Coronary artery (tissue), 2 donors: ENCODE results near the gene STARD9.

Source experiments
- DNase-seq: peaks from one replicate; pipeline ENCODE4 v3.0.0-alpha.2; 2017; ENCODE audit warnings: low spot score
- H3K27ac ChIP-seq, 2 donors: fragments of 200-600 bp; sonication (generic); one replicate each; pipeline ENCODE4 v1.5.1; 2016 to 2019
- H3K4me3 ChIP-seq: fragments of 200-600 bp; sonication (generic); 2 replicates; pipeline ENCODE4 v1.5.1; 2016; ENCODE audit warnings: mild to moderate bottlenecking, moderate library complexity
- TF ChIP-seq, protein P1 (sequence below): fragments of 200-600 bp; sonication (generic); IDR thresholded peaks from one replicate; pipeline ENCODE4 v1.5.1; 2019; ENCODE audit warnings: antibody characterized with exemption

STARD9 gene

DNA sequence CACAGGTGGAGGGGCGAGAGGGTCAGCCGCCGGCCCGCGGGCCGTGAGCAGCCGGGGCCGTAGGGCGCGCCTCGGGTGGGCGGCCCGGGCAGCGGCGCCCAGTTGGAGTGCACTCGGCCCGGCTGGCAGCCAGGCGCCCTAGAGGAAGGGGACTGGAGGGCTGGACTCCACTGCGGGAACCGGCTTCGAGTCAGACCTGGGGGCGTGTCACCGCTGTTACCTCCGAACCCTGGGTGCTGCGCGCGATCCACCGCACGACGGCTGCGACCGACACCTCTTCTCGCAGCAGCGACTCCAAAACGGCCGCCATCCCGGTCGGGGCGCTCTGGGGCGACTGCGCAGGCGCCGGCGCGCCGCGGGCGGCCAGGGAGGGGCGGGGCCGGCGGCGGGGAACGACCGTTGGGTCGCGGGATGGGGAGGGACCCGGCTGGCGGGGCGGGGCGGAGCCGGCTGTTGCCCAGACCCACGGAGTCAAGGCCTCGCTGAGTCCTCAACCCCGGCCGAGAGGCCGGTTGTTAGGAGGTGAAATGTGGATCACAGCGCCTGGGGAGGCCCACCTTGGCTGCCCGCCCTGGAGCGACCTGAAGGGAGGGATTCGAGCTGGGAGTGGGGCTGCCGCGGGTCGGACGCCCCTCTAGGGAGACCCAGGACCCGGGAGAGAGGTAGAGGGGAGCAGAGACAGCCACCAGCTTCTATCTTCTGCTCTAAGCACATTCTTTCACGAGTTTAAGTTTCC lies 161.6 kb downstream of the STARD9 start, which contains the start of gene CDAN1:
TSS of gene CDAN1 (minus strand) at position 336 of the 736 bp plus-strand sequence. CDS start at position 310, 26 bp downstream.
- DNase-seq: peak; percentile 92
- H3K27ac ChIP-seq: peak within 1 kb of the TSS; percentile 78 to 88
- TF ChIP-seq, protein P1, sequence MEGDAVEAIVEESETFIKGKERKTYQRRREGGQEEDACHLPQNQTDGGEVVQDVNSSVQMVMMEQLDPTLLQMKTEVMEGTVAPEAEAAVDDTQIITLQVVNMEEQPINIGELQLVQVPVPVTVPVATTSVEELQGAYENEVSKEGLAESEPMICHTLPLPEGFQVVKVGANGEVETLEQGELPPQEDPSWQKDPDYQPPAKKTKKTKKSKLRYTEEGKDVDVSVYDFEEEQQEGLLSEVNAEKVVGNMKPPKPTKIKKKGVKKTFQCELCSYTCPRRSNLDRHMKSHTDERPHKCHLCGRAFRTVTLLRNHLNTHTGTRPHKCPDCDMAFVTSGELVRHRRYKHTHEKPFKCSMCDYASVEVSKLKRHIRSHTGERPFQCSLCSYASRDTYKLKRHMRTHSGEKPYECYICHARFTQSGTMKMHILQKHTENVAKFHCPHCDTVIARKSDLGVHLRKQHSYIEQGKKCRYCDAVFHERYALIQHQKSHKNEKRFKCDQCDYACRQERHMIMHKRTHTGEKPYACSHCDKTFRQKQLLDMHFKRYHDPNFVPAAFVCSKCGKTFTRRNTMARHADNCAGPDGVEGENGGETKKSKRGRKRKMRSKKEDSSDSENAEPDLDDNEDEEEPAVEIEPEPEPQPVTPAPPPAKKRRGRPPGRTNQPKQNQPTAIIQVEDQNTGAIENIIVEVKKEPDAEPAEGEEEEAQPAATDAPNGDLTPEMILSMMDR: no peak
- H3K4me3 ChIP-seq: peak within 1 kb of the TSS; percentile 88

DNA sequence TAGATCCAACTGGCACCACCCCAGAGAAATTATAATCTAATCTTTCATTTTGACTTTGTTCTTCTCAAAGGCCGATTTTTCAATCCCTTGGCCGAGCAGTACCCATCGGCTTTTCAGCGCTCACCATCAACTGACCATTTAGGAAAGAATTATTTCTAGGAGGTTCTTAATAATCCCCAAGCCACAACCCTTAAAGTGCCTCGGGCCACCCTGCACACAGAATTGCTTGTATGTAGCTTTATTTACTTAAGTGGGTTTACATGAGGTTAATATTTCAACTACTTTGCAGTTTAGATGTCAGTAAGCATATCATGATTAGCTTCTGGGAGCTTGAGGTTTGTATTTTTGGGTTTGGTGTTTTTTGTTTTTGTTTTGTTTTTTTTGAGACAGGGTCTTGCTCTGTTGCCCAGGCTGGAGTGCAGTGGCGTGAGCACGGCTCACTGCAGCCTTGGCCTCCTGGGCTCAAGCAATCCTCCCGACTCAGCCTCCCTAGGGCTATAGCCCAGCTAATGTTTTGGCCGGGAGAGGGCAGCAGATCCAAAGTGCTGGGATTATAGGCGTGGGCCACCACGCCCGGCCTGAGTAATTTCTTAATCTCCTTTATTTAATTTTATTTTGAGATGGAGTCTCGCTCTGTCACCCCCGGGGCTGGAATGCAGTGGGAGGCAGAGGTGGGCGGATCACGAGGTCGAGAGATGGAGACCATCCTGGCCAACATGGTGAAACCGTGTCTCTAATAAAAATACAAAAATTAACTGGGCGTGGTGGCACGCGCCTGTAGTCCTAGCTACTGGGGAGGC lies 162.3 kb downstream of the STARD9 start:
- Histone ChIP-seq H3K4me3 (peak overlapping the region; percentile 88), H3K27ac (peak overlapping the region; percentile 78 to 88)
- TF ChIP-seq, protein P1: no peak
- DNase-seq: no peak

DNA sequence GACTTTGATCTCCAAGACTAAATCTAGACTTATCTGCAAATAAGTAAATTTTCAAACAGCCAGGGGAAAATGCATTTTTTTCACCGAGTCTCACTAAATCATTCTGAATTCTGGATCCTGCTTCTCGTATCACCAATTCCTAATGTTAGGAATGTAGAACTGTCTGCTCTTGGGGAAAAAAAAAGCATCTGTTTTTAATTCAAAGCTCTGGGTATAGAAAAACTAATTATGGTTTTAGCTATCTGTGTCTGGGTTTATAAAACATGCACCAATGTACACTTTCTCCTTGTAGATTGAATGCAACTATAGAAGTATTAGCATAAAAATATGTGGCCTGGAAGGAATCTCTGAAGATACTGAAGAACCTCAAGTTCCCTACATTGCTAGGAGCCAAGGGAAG lies 166.3 kb downstream of the STARD9 start:
- no peak overlapping the region for H3K27ac ChIP-seq
- TF ChIP-seq, protein P1: no peak

DNA sequence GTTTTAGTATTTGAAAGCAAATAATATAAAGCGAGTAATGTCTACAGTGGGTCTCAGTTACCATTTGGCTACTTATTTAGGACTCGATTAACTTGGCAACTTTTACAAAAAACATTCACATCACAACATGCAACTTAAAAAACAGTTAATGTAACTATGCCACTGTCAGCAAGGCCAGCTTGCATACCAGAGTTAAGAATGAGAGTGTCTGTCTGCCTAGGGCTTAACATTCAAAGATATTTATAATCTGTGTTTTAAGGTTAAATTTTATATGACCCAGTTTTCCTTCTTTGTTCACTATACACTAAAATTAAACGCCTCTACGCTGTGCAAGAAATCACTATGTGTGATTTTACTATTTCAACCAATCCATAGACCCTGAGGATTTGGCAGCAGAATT lies 166.7 kb downstream of the STARD9 start:
- TF ChIP-seq, protein P1: no peak
- H3K27ac ChIP-seq: no peak overlapping the region
- DNase-seq: no peak
- no peak overlapping the region for H3K4me3 ChIP-seq

More for the DNA sequence above, 166.3 kb downstream of the STARD9 start:
- no peak overlapping the region for H3K4me3 ChIP-seq
- DNase-seq: no peak

DNA sequence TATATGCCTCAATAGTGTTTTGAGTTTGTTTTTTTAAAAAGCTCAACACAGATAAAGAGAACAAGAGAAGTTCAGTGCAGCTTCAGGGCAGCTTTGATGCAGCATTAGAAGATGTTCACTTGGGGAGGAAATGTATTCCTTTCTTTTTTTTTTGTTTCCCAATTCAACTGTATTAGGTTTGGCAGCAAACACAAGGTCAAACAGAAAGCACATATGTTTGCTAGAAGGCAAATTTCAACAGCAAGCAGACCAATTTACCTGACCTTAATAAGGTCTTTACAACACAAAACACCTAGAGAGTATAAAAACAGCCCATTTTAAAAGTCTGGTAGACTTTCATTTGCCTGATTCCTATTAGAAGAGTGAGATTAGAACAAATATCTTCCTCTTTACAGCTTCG lies 168.8 kb downstream of the STARD9 start:
- TF ChIP-seq, protein P1: no peak

DNA sequence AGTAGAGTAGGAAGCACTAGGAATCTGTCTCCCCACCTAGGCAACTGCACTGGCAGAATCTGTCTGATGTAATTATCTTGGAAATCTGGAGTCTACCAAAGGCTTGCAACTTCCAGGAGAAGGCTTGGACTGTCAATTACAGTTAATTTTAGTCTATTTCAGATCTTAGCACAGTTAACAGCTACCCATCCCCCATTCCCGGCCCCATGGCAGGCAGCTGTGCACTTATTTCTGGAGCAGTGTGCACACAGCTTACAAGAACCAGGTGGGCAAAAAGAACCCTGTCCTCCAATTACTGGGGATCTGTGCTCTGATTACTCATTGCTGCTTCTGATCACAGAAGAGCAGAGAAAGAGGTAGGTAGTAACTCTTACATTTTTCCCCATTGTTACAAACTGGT lies 173.9 kb downstream of the STARD9 start:
- TF ChIP-seq, protein P1: no peak
- no peak for DNase-seq
- no peak overlapping the region for H3K27ac ChIP-seq
- H3K4me3 ChIP-seq: no peak overlapping the region

More for the DNA sequence above, 168.8 kb downstream of the STARD9 start:
- no peak overlapping the region for H3K4me3 ChIP-seq
- DNase-seq: no peak
- no peak overlapping the region for H3K27ac ChIP-seq
